Mesodermal cell (in vitro differentiated cells): Measurements from ENCODE around the gene PADI3.
"Not testable (repeated sequence)": the region's sequence is repeated elsewhere in the genome, so short reads cannot be mapped to it uniquely, and the experiment has no call there.

ENCODE experiments used
- H3K27ac ChIP-seq: 2 replicates; pipeline ENCODE4 v1.7.0; 2013; ENCODE audit warnings: mild to moderate bottlenecking, low read depth, low read length, moderate library complexity; ENCODE audit not compliant: severe bottlenecking
- H3K36me3 ChIP-seq: 2 replicates; pipeline ENCODE4 v1.7.1; 2013; ENCODE audit warnings: mild to moderate bottlenecking, low read length, moderate library complexity; ENCODE audit not compliant: control insufficient read depth, insufficient read depth
- H3K4me1 ChIP-seq: one replicate; pipeline ENCODE4 v1.7.1; 2013; ENCODE audit warnings: mild to moderate bottlenecking, low read length; ENCODE audit not compliant: insufficient read depth, control insufficient read depth, poor library complexity, severe bottlenecking
- H3K4me3 ChIP-seq: 2 replicates; pipeline ENCODE4 v1.7.0; 2013; ENCODE audit warnings: low read length, control low read depth, mild to moderate bottlenecking; ENCODE audit not compliant: insufficient read depth, poor library complexity, severe bottlenecking; ENCODE audit errors: extremely low read depth
- H3K9me3 ChIP-seq: 2 replicates; pipeline ENCODE4 v1.7.1; 2013; ENCODE audit warnings: mild to moderate bottlenecking, low read length, moderate library complexity; ENCODE audit not compliant: control insufficient read depth
- WGBS, 2 experiments: methylation state at CpG; one replicate each; pipeline ENCODE4 v1.1.5; 2013; ENCODE audit warnings: missing lambda C conversion rate in 2 of 2; ENCODE audit not compliant: insufficient coverage in 2 of 2; 5-methylcytosine and 5-hydroxymethylcytosine counted together

Gene PADI3

GRCh38 chr1:17313530-17314309 is 64.8 kb downstream of the PADI3 start:
- Histone ChIP-seq H3K36me3 (no peaks in the 10 kb centered on the region), H3K27ac (no peak overlapping the region), H3K9me3 (no peaks in the 10 kb centered on the region), H3K4me1 (peaks cover 9% of the 10 kb centered on the region), H3K4me3 (no peak overlapping the region)
- 81 to 93% methylated on average over 5 to 7 of the region's 9 CpGs for WGBS, 2 experiments

- H3K4me1 ChIP-seq, result peaks cover 6% of the 10 kb centered on the region
- no peaks in the 10 kb centered on the region for H3K9me3 ChIP-seq
- 62 to 63% methylated on average over 5 to 9 of the region's 9 CpGs for WGBS, 2 experiments
- no peak overlapping the region for H3K27ac ChIP-seq
- H3K4me3 ChIP-seq, result no peak overlapping the region
- no peaks in the 10 kb centered on the region for H3K36me3 ChIP-seq
Measured at GRCh38 chr1:17314491-17314971, 65.6 kb downstream of the PADI3 start.

GRCh38 chr1:17315542-17316130 is 66.7 kb downstream of the PADI3 start:
- H3K27ac ChIP-seq, result no peak overlapping the region
- H3K9me3 ChIP-seq, result no peaks in the 10 kb centered on the region
- WGBS, 2 experiments, result 42 to 45% methylated on average over 4 to 6 of the region's 7 CpGs
- H3K4me3 ChIP-seq, result no peak overlapping the region
- no peaks in the 10 kb centered on the region for H3K36me3 ChIP-seq
- peaks cover 3% of the 10 kb centered on the region for H3K4me1 ChIP-seq

GRCh38 chr1:17316704-17317103 is 67.8 kb downstream of the PADI3 start:
- Histone ChIP-seq H3K36me3 (no peaks in the 10 kb centered on the region), H3K4me1 (peaks cover 3% of the 10 kb centered on the region), H3K27ac (no peak overlapping the region), H3K9me3 (no peaks in the 10 kb centered on the region), H3K4me3 (no peak overlapping the region)
- WGBS, 2 experiments, result 93 to 97% methylated on average over 4 to 5 of the region's 9 CpGs

GRCh38 chr1:17318262-17318661 is 69.4 kb downstream of the PADI3 start:
- Histone ChIP-seq H3K36me3 (no peaks in the 10 kb centered on the region), H3K27ac (no peak overlapping the region), H3K4me1 (peaks cover 3% of the 10 kb centered on the region), H3K4me3 (no peak overlapping the region), H3K9me3 (no peaks in the 10 kb centered on the region)
- WGBS, 2 experiments, result 75 to 87% methylated on average over 4 to 5 of the region's 6 CpGs

- Histone ChIP-seq H3K9me3 (no peaks in the 10 kb centered on the region), H3K27ac (no peak overlapping the region), H3K36me3 (no peaks in the 10 kb centered on the region), H3K4me3 (no peak overlapping the region), H3K4me1 (peaks cover 3% of the 10 kb centered on the region)
- 90 to 93% methylated on average over 10 to 11 of the region's 11 CpGs for WGBS, 2 experiments
Measured at GRCh38 chr1:17319561-17320350, 70.9 kb downstream of the PADI3 start.

- 91 to 100% methylated on average over 2 to 4 of the region's 6 CpGs for WGBS, 2 experiments
- H3K4me1 ChIP-seq, H3K36me3 ChIP-seq, H3K9me3 ChIP-seq, H3K27ac ChIP-seq, H3K4me3 ChIP-seq: not testable (repeated sequence)
Measured at GRCh38 chr1:17321857-17322390, 73.0 kb downstream of the PADI3 start.

- H3K4me1 ChIP-seq, result no peaks in the 10 kb centered on the region
- H3K36me3 ChIP-seq, result no peaks in the 10 kb centered on the region
- H3K27ac ChIP-seq, result no peak overlapping the region
- no peaks in the 10 kb centered on the region for H3K9me3 ChIP-seq
- 100% methylated on average over 1 of the region's 5 CpGs; no CpG with 5 or more reads in 1 of the 2 experiments for WGBS, 2 experiments
- no peak overlapping the region for H3K4me3 ChIP-seq
Measured at GRCh38 chr1:17328855-17329254, 80.0 kb downstream of the PADI3 start.

GRCh38 chr1:17329610-17330009 is 80.7 kb downstream of the PADI3 start:
- Histone ChIP-seq H3K9me3 (no peaks in the 10 kb centered on the region), H3K36me3 (no peaks in the 10 kb centered on the region), H3K4me1 (no peaks in the 10 kb centered on the region), H3K4me3 (no peak overlapping the region), H3K27ac (no peak overlapping the region)
- 87 to 93% methylated on average over 4 of the region's 4 CpGs for WGBS, 2 experiments

GRCh38 chr1:17330856-17331255 is 82.0 kb downstream of the PADI3 start:
- Histone ChIP-seq H3K36me3 (no peaks in the 10 kb centered on the region), H3K4me3 (no peak overlapping the region), H3K27ac (no peak overlapping the region), H3K9me3 (no peaks in the 10 kb centered on the region), H3K4me1 (no peaks in the 10 kb centered on the region)
- WGBS, 2 experiments, result 79 to 95% methylated on average over 2 to 7 of the region's 7 CpGs
